NCI-H446 (cell line): Measurements from ENCODE around the gene HSPA5.
A peak's percentile ranks its signal among the peaks of the same experiment; 100 is the strongest.

Experiments used
- DNase-seq, 2 experiments: peaks; one replicate each; lab custom pipeline; 2025; lab: John Stamatoyannopoulos, UW

The HSPA5 gene

GRCh38 chr9:125189361-125190289, 51.5 kb downstream of the HSPA5 start, which contains the start of gene PPP6C:
Gene PPP6C (minus strand): TSS chr9:125189803. CDS start chr9:125189718, 85 bp downstream.
- peak in 1 of 2 experiments; percentile 81 for DNase-seq

GRCh38 chr9:125189011-125189360, 52.2 kb downstream of the HSPA5 start:
- no peak for DNase-seq
